Suprapubic skin (tissue), 4 donors: ENCODE data around the gene CLMP.

Source experiments
- CTCF ChIP-seq, 2 donors: fragments of 200-600 bp in 1 of 2; fragments of 450-650 bp in 1 of 2; sonication (generic) in 1 of 2; IDR thresholded peaks; one replicate each; pipeline ENCODE4 v1.5.1; 2016 to 2019; ENCODE audit warnings: antibody characterized with exemption in 2 of 2, mild to moderate bottlenecking in 1 of 2, moderate library complexity in 1 of 2
- EP300 ChIP-seq: sonication (generic); formaldehyde crosslinking; IDR thresholded peaks from one replicate; pipeline ENCODE4 v1.6.1; 2017; ENCODE audit warnings: antibody characterized with exemption
- POLR2A ChIP-seq, 2 donors: fragments of 450-650 bp; IDR thresholded peaks; one replicate each; pipeline ENCODE4 v1.6.1; 2017; ENCODE audit warnings: antibody characterized with exemption in 2 of 2, mild to moderate bottlenecking in 2 of 2, moderate library complexity in 2 of 2
- POLR2AphosphoS5 ChIP-seq, 3 donors: sonication (generic); formaldehyde crosslinking; IDR thresholded peaks; one replicate each; pipeline ENCODE4 v1.6.1; 2017; ENCODE audit warnings: antibody characterized with exemption in 3 of 3

DNA sequence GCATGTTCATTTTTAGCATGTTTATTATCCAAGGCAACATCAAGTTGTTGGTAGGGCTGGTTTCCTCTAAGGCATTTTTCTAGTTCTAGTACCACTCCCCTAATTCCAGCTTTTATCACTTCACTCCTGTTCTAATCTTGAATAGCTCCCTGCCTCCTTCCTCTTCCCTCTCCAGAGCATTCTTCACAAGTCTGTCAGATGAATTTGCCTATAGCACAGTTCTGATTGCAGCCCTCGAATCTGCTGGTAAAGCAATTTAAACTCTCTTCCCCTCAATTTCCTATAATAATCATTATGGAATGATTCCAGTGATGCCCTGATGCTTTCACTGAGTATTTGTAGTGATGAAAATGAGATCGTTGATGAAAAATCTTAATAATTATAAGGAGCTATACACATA is 43.3 kb downstream of the CLMP start:
- TF ChIP-seq POLR2A (IDR thresholded peaks at IDR 0.05) (no peak), CTCF (IDR thresholded peaks at IDR 0.05) (no peak), EP300 (no peak), POLR2AphosphoS5 (IDR thresholded peaks at IDR 0.05) (no peak)
